CD4-positive, alpha-beta T cell (primary cell): ENCODE measurements around the gene AMZ1. TPM values are rescaled to one million over a fixed set of nuclear protein-coding genes. Genes with fewer than 3 reads are reported as not detected.

ENCODE experiments used
- ATAC-seq: fragments of 200-7000 bp; cut with Tn5 transposase; one replicate; pipeline ENCODE4 v1.10.0; 2022; ENCODE audit warnings: mild to moderate bottlenecking; ENCODE audit not compliant: poor library complexity
- CTCF ChIA-PET: fragments of 350-600 bp; sonication (Branson Sonifier 250); formaldehyde crosslinking; loops from one replicate; lab custom pipeline; 2021; ENCODE audit warnings: antibody characterized with exemption, inconsistent platforms; lab: Charles Lee
- POLR2A ChIA-PET: fragments of 350-600 bp; sonication (Branson Sonifier 250); formaldehyde crosslinking; loops from one replicate; lab custom pipeline; 2021; ENCODE audit warnings: antibody characterized with exemption, inconsistent platforms; lab: Charles Lee
- DNase-seq, 14 experiments: peaks; one replicate each; pipeline ENCODE4 v3.0.0-alpha.2; 2013 to 2020; ENCODE audit warnings: mixed read lengths in 2 of 14
- H3K27ac ChIP-seq, 2 donors: one replicate each; pipeline versions ENCODE4 v1.5.1 to v1.7.0; 2013; ENCODE audit warnings: low read length in 2 of 2, low read depth in 1 of 2, mild to moderate bottlenecking in 1 of 2
- H3K27me3 ChIP-seq, 2 experiments: 1 replicate in 1 of 2; 2 replicates in 1 of 2; pipeline versions ENCODE4 v1.6.1 to v1.7.0; 2013; ENCODE audit warnings: low read length in 2 of 2, control low read depth in 1 of 2, mild to moderate bottlenecking in 1 of 2, moderate library complexity in 1 of 2; ENCODE audit not compliant: insufficient read depth in 2 of 2, control insufficient read depth in 1 of 2
- H3K36me3 ChIP-seq: one replicate; pipeline ENCODE4 v1.6.1; 2013; ENCODE audit warnings: low read length, control low read depth; ENCODE audit not compliant: insufficient read depth
- H3K4me1 ChIP-seq: one replicate; pipeline ENCODE4 v1.6.1; 2013; ENCODE audit warnings: low read length, control low read depth; ENCODE audit not compliant: insufficient read depth
- H3K4me3 ChIP-seq: one replicate; pipeline ENCODE4 v1.5.1; 2013; ENCODE audit warnings: mild to moderate bottlenecking, low read length, moderate library complexity
- H3K9me3 ChIP-seq, 2 experiments: 1 replicate in 1 of 2; 2 replicates in 1 of 2; pipeline versions ENCODE4 v1.6.1 to v1.7.0; 2013; ENCODE audit warnings: low read length in 2 of 2, mild to moderate bottlenecking in 2 of 2, control low read depth in 1 of 2, moderate library complexity in 1 of 2; ENCODE audit not compliant: control insufficient read depth in 1 of 2, insufficient read depth in 1 of 2
- H3K27ac Mint-ChIP-seq: one replicate; pipeline ENCODE4 v1.8.0; 2020; ENCODE audit warnings: mixed read lengths
- H3K27me3 Mint-ChIP-seq: one replicate; pipeline ENCODE4 v1.8.0; 2021; ENCODE audit warnings: mixed read lengths
- H3K36me3 Mint-ChIP-seq: one replicate; pipeline ENCODE4 v1.8.0; 2021; ENCODE audit warnings: low read depth, mixed read lengths
- H3K4me1 Mint-ChIP-seq: one replicate; pipeline ENCODE4 v1.8.0; 2021; ENCODE audit warnings: low read depth, mixed read lengths
- H3K4me3 Mint-ChIP-seq: one replicate; pipeline ENCODE4 v1.8.0; 2020; ENCODE audit warnings: mild to moderate bottlenecking, mixed read lengths
- H3K9me3 Mint-ChIP-seq: one replicate; pipeline ENCODE4 v1.8.0; 2020; ENCODE audit warnings: mixed read lengths
- CTCF ChIP-seq: fragments of 200-600 bp; IDR thresholded peaks from one replicate; pipeline ENCODE4 v1.8.0; 2022; ENCODE audit warnings: antibody characterized with exemption, mild to moderate bottlenecking
- intact Hi-C, 2 experiments: fragments of 100-400 bp; cut with DNase I in 1 of 2; cut with micrococcal nuclease in 1 of 2; formaldehyde crosslinking; loops; one replicate each; pipeline versions ENCODE4 v1.15.1 to v1.9.0; 2023 to 2025; cut with DNase I, micrococcal nuclease
- total RNA-seq, 174 experiments: library from RNA in 2 of 174; stranded (reverse) in 2 of 174; gene quantifications; one replicate each; pipeline ENCODE4 v1.2.3 and lab custom pipeline; 2021 to 2026

The AMZ1 gene
- total RNA-seq, 2 experiments from 2014 or later, result 0.25 to 0.36 TPM

GRCh38 chr7:2716906-2717292, 28.9 kb downstream of the AMZ1 start:
- H3K4me1 ChIP-seq, result peaks cover 77% of the 10 kb centered on the region
- peaks cover 66% of the 10 kb centered on the region for H3K4me1 Mint-ChIP-seq
- peak overlapping the region; percentile 38 for H3K4me3 Mint-ChIP-seq
- ATAC-seq (no peak), DNase-seq (no peak)
- H3K9me3 ChIP-seq, result peaks cover 0 to 4% of the 10 kb centered on the region in 2 experiments
- TF ChIP-seq CTCF, result no peak
- CTCF ChIA-PET, result no interaction called here
- peak overlapping the region; percentile 87 for H3K27ac Mint-ChIP-seq
- no peaks in the 10 kb centered on the region for H3K9me3 Mint-ChIP-seq
- H3K36me3 ChIP-seq, result no peaks in the 10 kb centered on the region
- POLR2A ChIA-PET, result interaction anchor here (0.6 to 1.4 kb wide), 2 partner anchors 18 to 144 kb away, joined by 4 to 6 read pairs; no protein-coding TSS in a partner anchor
- H3K27ac ChIP-seq, result no peak overlapping the region
- no peak overlapping the region for H3K4me3 ChIP-seq
- no peaks in the 10 kb centered on the region for H3K27me3 ChIP-seq
- H3K36me3 Mint-ChIP-seq, result no peaks in the 10 kb centered on the region
- intact Hi-C loops, result loop anchor here in 1 of 2 experiments (10.0 kb wide), 1 partner anchor 152 kb away; no protein-coding TSS in a partner anchor
- H3K27me3 Mint-ChIP-seq, result no peaks in the 10 kb centered on the region

- no peak for TF ChIP-seq CTCF
- POLR2A ChIA-PET, result interaction anchor here (0.6 to 2.3 kb wide), 3 partner anchors 8 to 144 kb away, joined by 4 to 12 read pairs (median 6); no protein-coding TSS in a partner anchor
- Histone ChIP-seq H3K4me1 (peaks cover 72% of the 10 kb centered on the region), H3K9me3 (peaks cover 0 to 4% of the 10 kb centered on the region in 2 experiments), H3K36me3 (no peaks in the 10 kb centered on the region), H3K27ac (no peak overlapping the region), H3K27me3 (no peaks in the 10 kb centered on the region), H3K4me3 (no peak overlapping the region)
- CTCF ChIA-PET, result interaction anchor here (0.5 to 2.0 kb wide), 2 partner anchors 8 to 137 kb away, joined by 3 to 24 read pairs; no protein-coding TSS in a partner anchor
- peaks cover 66% of the 10 kb centered on the region for H3K4me1 Mint-ChIP-seq
- H3K36me3 Mint-ChIP-seq, result no peaks in the 10 kb centered on the region
- peak overlapping the region; percentile 87 for H3K27ac Mint-ChIP-seq
- H3K4me3 Mint-ChIP-seq, result peak overlapping the region; percentile 61
- ATAC-seq, result peak; percentile 37
- H3K27me3 Mint-ChIP-seq, result no peaks in the 10 kb centered on the region
- intact Hi-C loops, result loop anchor here in 1 of 2 experiments (10.0 kb wide), 1 partner anchor 153 kb away; no protein-coding TSS in a partner anchor
- H3K9me3 Mint-ChIP-seq, result no peaks in the 10 kb centered on the region
- DNase-seq, result peak in 8 of 14 experiments; percentile 21 to 54 (median 37)
Observed at GRCh38 chr7:2717293-2718261, 29.6 kb downstream of the AMZ1 start.

GRCh38 chr7:2718296-2718965, 30.4 kb downstream of the AMZ1 start:
- peaks cover 65% of the 10 kb centered on the region for H3K4me1 Mint-ChIP-seq
- POLR2A ChIA-PET, result interaction anchor here (1.2 to 2.3 kb wide), 3 partner anchors 8 to 20 kb away, joined by 6 to 12 read pairs (median 6); no protein-coding TSS in a partner anchor
- DNase-seq, result no peak

More at GRCh38 chr7:2718296-2718965, 30.4 kb downstream of the AMZ1 start:
- Histone ChIP-seq H3K36me3 (no peaks in the 10 kb centered on the region), H3K9me3 (peaks cover 0 to 4% of the 10 kb centered on the region in 2 experiments), H3K4me1 (peaks cover 66% of the 10 kb centered on the region), H3K4me3 (no peak overlapping the region), H3K27me3 (no peaks in the 10 kb centered on the region), H3K27ac (no peak overlapping the region)
- H3K4me3 Mint-ChIP-seq, result no peak overlapping the region
- no peaks in the 10 kb centered on the region for H3K36me3 Mint-ChIP-seq
- TF ChIP-seq CTCF, result no peak
- H3K27ac Mint-ChIP-seq, result peak overlapping the region; percentile 67
- intact Hi-C loops, result loop anchor here in 1 of 2 experiments (10.0 kb wide), 1 partner anchor 154 kb away; no protein-coding TSS in a partner anchor
- H3K9me3 Mint-ChIP-seq, result no peaks in the 10 kb centered on the region
- no peak for ATAC-seq
- no peaks in the 10 kb centered on the region for H3K27me3 Mint-ChIP-seq
- CTCF ChIA-PET, result interaction anchor here (0.7 to 2.0 kb wide), 11 partner anchors 8 to 997 kb away, joined by 3 to 24 read pairs (median 3); no protein-coding TSS in a partner anchor
